K562 (cell line): ENCODE data around the gene POLR3K. TPM values are rescaled to one million over a fixed set of nuclear protein-coding genes. Genes with fewer than 3 reads are reported as not detected.

Experiments
- ARID1B ChIP-seq: fragments of 450-650 bp; IDR thresholded peaks from 2 replicates; pipeline ENCODE4 v1.6.1; 2016; ENCODE audit warnings: antibody characterized with exemption, mild to moderate bottlenecking, inconsistent platforms
- CBFA2T2 ChIP-seq: fragments of 450-650 bp; conservative IDR thresholded peaks from 2 replicates; pipeline ENCODE4 v1.6.1; 2017; ENCODE audit warnings: mild to moderate bottlenecking
- DACH1 ChIP-seq: fragments of 450-650 bp; IDR thresholded peaks from 2 replicates; pipeline ENCODE4 v1.6.1; 2018; ENCODE audit not compliant: partially characterized antibody
- ETS2 ChIP-seq: IDR thresholded peaks from 2 replicates; pipeline ENCODE4 v1.6.1; 2016; ENCODE audit warnings: borderline replicate concordance, missing genetic modification characterization, mild to moderate bottlenecking, moderate library complexity, missing compliant biosample characterization; ENCODE audit not compliant: poor library complexity, severe bottlenecking
- FOXK2 ChIP-seq, 2 experiments: fragments of 450-650 bp; IDR thresholded peaks in 1 of 2; conservative IDR thresholded peaks in 1 of 2; 2 replicates each; pipeline ENCODE4 v1.6.1; 2016; ENCODE audit warnings: low read depth in 2 of 2, mild to moderate bottlenecking in 1 of 2
- MIER1 ChIP-seq: fragments of 450-650 bp; IDR thresholded peaks from 2 replicates; pipeline ENCODE4 v1.6.1; 2016; ENCODE audit warnings: antibody characterized with exemption, mild to moderate bottlenecking, low read depth
- NFE2L1 ChIP-seq: fragments of 450-650 bp; IDR thresholded peaks from 2 replicates; pipeline ENCODE4 v1.6.1; 2016; ENCODE audit warnings: missing genetic modification characterization, low read depth, mild to moderate bottlenecking, missing compliant biosample characterization, moderate library complexity, borderline replicate concordance
- PPARD ChIP-seq: fragments of 250-450 bp; sonication (Bioruptor Pico); IDR thresholded peaks from 2 replicates; pipeline ENCODE4 v1.8.0; 2022; ENCODE audit warnings: inconsistent platforms, mild to moderate bottlenecking, moderate library complexity
- RBM15 ChIP-seq: fragments of 200-400 bp; formaldehyde crosslinking; IDR thresholded peaks from 2 replicates; pipeline ENCODE4 v1.6.1; 2018; ENCODE audit warnings: mild to moderate bottlenecking, low read length, moderate library complexity; ENCODE audit not compliant: insufficient read depth
- SMARCB1 ChIP-seq: IDR thresholded peaks from 2 replicates; pipeline ENCODE4 v1.6.1; 2011; ENCODE audit warnings: improper control_type of control experiment, low read depth; ENCODE audit not compliant: insufficient read length
- TAF9B ChIP-seq: fragments of 450-650 bp; IDR thresholded peaks from 2 replicates; pipeline ENCODE4 v1.6.1; 2018; ENCODE audit warnings: mild to moderate bottlenecking; ENCODE audit not compliant: partially characterized antibody
- ZC3H11A ChIP-seq: IDR thresholded peaks from 2 replicates; pipeline ENCODE4 v1.6.1; 2012; ENCODE audit warnings: low read depth, low read length, improper control_type of control experiment
- ZNF217 ChIP-seq: sonication (generic); formaldehyde crosslinking; IDR thresholded peaks from 2 replicates; pipeline ENCODE4 v1.8.0; 2022; ENCODE audit warnings: mild to moderate bottlenecking, missing genetic modification reagents
- ZNF253 ChIP-seq: fragments of 250-450 bp; sonication (Bioruptor Pico); conservative IDR thresholded peaks from 2 replicates; pipeline ENCODE4 v1.6.1; 2021; ENCODE audit warnings: mild to moderate bottlenecking
- ZNF75A ChIP-seq: fragments of 450-650 bp; formaldehyde crosslinking; IDR thresholded peaks from 2 replicates; pipeline ENCODE4 v1.4.0; 2020; ENCODE audit warnings: mild to moderate bottlenecking
- polyA plus RNA-seq, 8 experiments: library from polyadenylated mRNA; depleted of rRNA in 4 of 8; stranded (reverse) in 5 of 8; unstranded in 3 of 8; fragments of >200 nt; fragmentation: Nextera tagmentation in 2 of 8; fragmentation: Illumina TruSeq in 1 of 8; extraction: Ambion mirVana in 2 of 8; extraction: Trizol in 1 of 8; gene quantifications; 2 replicates each; pipeline versions ENCODE4 v1.2.1 to v1.2.3, GENCODE V29; 2011 to 2014; ENCODE audit warnings: inconsistent platforms in 1 of 8, missing spikeins in 1 of 8
- total RNA-seq, 7 experiments: library from RNA; depleted of rRNA in 6 of 7; stranded (reverse); fragments of >200 nt in 6 of 7; fragmentation: Illumina TruSeq in 2 of 7; extraction: Trizol in 2 of 7; gene quantifications; 2 replicates each; pipeline versions ENCODE4 v1.2.1 to v1.2.3, GENCODE V29; 2011 to 2021; ENCODE audit warnings: low replicate concordance in 1 of 7
- TF ChIP-seq, protein P1 (sequence below): fragments of 450-650 bp; IDR thresholded peaks from 2 replicates; pipeline ENCODE4 v1.6.1; 2014; ENCODE audit warnings: low read depth, mild to moderate bottlenecking, moderate library complexity, borderline replicate concordance
- TF ChIP-seq, protein P2 (sequence below): sonication (generic); formaldehyde crosslinking; IDR thresholded peaks from 2 replicates; pipeline ENCODE4 v1.8.0; 2022; ENCODE audit warnings: missing genetic modification reagents, mild to moderate bottlenecking, moderate library complexity, borderline replicate concordance
- TF ChIP-seq, protein P3 (sequence below), 2 experiments: fragments of 450-650 bp; conservative IDR thresholded peaks; 2 replicates each; pipeline ENCODE4 v1.6.1; 2017; ENCODE audit warnings: mild to moderate bottlenecking in 2 of 2, moderate library complexity in 2 of 2
- TF ChIP-seq, protein P4 (sequence below): fragments of 450-650 bp; IDR thresholded peaks from 2 replicates; pipeline ENCODE4 v1.6.1; 2017; ENCODE audit warnings: antibody characterized with exemption, mild to moderate bottlenecking

Gene POLR3K
- total and polyA plus RNA-seq, 9 of the 15 experiments (the other 6 are each of a cell fraction or from before 2014, with no cell fraction given), result 42.1 to 315 (median 86.7) TPM

DNA sequence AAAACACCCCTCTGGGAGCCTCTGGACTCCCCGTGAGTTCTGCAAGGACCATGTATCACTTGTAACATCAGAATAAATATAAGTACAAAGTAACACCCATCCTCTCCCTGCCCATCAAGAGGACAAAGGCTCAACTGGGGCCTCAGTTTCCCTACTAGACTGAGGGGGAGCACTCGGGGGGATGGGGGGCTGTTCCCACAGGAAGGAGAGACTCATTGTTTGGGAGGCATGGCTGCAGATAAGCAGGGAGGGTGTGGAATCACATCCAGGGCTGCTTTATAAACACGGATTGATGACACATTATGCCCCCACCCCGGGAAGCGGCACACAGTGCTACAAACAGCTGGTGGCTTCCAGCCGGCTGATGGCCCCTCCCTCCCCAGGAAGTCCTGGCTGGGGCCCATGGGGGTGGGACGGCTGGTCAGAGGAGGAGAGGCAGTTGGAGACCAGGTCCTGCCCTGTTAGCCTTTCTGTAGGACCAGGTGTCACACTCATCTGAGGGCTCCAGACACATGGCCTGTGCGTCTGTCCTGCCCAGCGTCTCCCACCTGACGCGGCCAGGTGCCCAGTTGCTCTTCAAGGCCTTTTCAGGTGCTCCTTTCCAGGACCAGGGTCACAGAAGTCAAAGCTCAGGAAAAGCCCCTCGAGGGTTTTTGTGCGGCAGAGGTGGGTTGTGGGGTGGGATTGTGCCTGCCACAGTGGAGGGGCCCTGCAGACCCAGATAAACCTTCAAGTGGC lies 23.3 kb upstream of the POLR3K start (continued):
- TF ChIP-seq, protein P1, sequence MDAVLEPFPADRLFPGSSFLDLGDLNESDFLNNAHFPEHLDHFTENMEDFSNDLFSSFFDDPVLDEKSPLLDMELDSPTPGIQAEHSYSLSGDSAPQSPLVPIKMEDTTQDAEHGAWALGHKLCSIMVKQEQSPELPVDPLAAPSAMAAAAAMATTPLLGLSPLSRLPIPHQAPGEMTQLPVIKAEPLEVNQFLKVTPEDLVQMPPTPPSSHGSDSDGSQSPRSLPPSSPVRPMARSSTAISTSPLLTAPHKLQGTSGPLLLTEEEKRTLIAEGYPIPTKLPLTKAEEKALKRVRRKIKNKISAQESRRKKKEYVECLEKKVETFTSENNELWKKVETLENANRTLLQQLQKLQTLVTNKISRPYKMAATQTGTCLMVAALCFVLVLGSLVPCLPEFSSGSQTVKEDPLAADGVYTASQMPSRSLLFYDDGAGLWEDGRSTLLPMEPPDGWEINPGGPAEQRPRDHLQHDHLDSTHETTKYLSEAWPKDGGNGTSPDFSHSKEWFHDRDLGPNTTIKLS, result no peak
- TF ChIP-seq SMARCB1 (no peak), ZC3H11A (no peak), NFE2L1 (no peak), CBFA2T2 (peak; percentile 45; the same call in 1 of the 2 replicates), ETS2 (no peak), FOXK2 (conservative IDR thresholded peaks at IDR 0.05 in 1 of 2, IDR thresholded peaks at IDR 0.05 in 1 of 2; ENCODE audit: low read depth in 2 of 2) (peak; percentile 50 to 59; a peak in 1 of 4 replicates), PPARD (CRISPR knock-in tag) (no peak), TAF9B (peak; percentile 93), MIER1 (no peak), ZNF253 (CRISPR knock-in tag) (no peak), ZNF75A (CRISPR knock-in tag) (no peak), DACH1 (peak; percentile 95), ZNF217 (CRISPR knock-in tag) (no peak), RBM15 (no peak), ARID1B (no peak)
- TF ChIP-seq, protein P2, sequence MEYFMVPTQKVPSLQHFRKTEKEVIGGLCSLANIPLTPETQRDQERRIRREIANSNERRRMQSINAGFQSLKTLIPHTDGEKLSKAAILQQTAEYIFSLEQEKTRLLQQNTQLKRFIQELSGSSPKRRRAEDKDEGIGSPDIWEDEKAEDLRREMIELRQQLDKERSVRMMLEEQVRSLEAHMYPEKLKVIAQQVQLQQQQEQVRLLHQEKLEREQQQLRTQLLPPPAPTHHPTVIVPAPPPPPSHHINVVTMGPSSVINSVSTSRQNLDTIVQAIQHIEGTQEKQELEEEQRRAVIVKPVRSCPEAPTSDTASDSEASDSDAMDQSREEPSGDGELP (CRISPR knock-in tag), result peak; percentile 96
- TF ChIP-seq, protein P3, sequence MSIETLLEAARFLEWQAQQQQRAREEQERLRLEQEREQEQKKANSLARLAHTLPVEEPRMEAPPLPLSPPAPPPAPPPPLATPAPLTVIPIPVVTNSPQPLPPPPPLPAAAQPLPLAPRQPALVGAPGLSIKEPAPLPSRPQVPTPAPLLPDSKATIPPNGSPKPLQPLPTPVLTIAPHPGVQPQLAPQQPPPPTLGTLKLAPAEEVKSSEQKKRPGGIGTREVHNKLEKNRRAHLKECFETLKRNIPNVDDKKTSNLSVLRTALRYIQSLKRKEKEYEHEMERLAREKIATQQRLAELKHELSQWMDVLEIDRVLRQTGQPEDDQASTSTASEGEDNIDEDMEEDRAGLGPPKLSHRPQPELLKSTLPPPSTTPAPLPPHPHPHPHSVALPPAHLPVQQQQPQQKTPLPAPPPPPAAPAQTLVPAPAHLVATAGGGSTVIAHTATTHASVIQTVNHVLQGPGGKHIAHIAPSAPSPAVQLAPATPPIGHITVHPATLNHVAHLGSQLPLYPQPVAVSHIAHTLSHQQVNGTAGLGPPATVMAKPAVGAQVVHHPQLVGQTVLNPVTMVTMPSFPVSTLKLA (conservative IDR thresholded peaks at IDR 0.05), result peak in 1 of 2 experiments; percentile 40; a peak in 1 of 4 replicates
- TF ChIP-seq, protein P4, sequence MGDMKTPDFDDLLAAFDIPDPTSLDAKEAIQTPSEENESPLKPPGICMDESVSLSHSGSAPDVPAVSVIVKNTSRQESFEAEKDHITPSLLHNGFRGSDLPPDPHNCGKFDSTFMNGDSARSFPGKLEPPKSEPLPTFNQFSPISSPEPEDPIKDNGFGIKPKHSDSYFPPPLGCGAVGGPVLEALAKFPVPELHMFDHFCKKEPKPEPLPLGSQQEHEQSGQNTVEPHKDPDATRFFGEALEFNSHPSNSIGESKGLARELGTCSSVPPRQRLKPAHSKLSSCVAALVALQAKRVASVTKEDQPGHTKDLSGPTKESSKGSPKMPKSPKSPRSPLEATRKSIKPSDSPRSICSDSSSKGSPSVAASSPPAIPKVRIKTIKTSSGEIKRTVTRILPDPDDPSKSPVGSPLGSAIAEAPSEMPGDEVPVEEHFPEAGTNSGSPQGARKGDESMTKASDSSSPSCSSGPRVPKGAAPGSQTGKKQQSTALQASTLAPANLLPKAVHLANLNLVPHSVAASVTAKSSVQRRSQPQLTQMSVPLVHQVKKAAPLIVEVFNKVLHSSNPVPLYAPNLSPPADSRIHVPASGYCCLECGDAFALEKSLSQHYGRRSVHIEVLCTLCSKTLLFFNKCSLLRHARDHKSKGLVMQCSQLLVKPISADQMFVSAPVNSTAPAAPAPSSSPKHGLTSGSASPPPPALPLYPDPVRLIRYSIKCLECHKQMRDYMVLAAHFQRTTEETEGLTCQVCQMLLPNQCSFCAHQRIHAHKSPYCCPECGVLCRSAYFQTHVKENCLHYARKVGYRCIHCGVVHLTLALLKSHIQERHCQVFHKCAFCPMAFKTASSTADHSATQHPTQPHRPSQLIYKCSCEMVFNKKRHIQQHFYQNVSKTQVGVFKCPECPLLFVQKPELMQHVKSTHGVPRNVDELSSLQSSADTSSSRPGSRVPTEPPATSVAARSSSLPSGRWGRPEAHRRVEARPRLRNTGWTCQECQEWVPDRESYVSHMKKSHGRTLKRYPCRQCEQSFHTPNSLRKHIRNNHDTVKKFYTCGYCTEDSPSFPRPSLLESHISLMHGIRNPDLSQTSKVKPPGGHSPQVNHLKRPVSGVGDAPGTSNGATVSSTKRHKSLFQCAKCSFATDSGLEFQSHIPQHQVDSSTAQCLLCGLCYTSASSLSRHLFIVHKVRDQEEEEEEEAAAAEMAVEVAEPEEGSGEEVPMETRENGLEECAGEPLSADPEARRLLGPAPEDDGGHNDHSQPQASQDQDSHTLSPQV, result 0 out of 2 replicates have a peak, but pooled peaks have one; percentile 17
